HCT116 (cell line): ENCODE measurements around the gene MRPS7.

Experiments
- EGR1 ChIP-seq: IDR thresholded peaks from 2 replicates; pipeline ENCODE4 v1.6.1; 2012; ENCODE audit warnings: low read depth
- ELF1 ChIP-seq: IDR thresholded peaks from 2 replicates; pipeline ENCODE4 v1.6.1; 2012; ENCODE audit warnings: low read depth, borderline replicate concordance
- EZH2 ChIP-seq: fragments of 200-600 bp; sonication (generic); IDR thresholded peaks from 2 replicates; pipeline ENCODE4 v1.6.1; 2017; ENCODE audit warnings: antibody characterized with exemption, mixed run types
- EZH2phosphoT487 ChIP-seq: fragments of 200-600 bp; IDR thresholded peaks from 2 replicates; pipeline ENCODE4 v1.6.1; 2018; ENCODE audit warnings: antibody characterized with exemption, borderline replicate concordance
- JUND ChIP-seq: IDR thresholded peaks from 2 replicates; pipeline ENCODE4 v1.6.1; 2012
- POLR2A ChIP-seq: IDR thresholded peaks from 2 replicates; pipeline ENCODE4 v1.7.0; 2011; ENCODE audit warnings: borderline replicate concordance; ENCODE audit not compliant: insufficient read depth, insufficient read length; ENCODE audit errors: extremely low read depth
- POLR2AphosphoS5 ChIP-seq: IDR thresholded peaks from 2 replicates; pipeline ENCODE4 v1.6.1; 2011; ENCODE audit warnings: mild to moderate bottlenecking, low read depth, low read length, moderate library complexity
- REST ChIP-seq: IDR thresholded peaks from 2 replicates; pipeline ENCODE4 v1.6.1; 2012; ENCODE audit warnings: low read depth
- TCF7L2 ChIP-seq: IDR thresholded peaks from 2 replicates; pipeline ENCODE4 v1.7.0; 2011; ENCODE audit warnings: borderline replicate concordance, inconsistent platforms; ENCODE audit not compliant: insufficient read depth, insufficient read length; ENCODE audit errors: extremely low read depth
- TF ChIP-seq, protein P1 (sequence below), 3 experiments: fragments of 200-600 bp in 1 of 3; sonication (generic) in 1 of 3; IDR thresholded peaks in 2 of 3; conservative IDR thresholded peaks in 1 of 3; 2 replicates each; pipeline ENCODE4 v1.5.1; 2012 to 2017; ENCODE audit warnings: low read depth in 2 of 3, low read length in 2 of 3, antibody characterized with exemption in 1 of 3, borderline replicate concordance in 1 of 3, control low read depth in 1 of 3, mild to moderate bottlenecking in 1 of 3, mixed read lengths in 1 of 3, mixed run types in 1 of 3, moderate library complexity in 1 of 3; ENCODE audit not compliant: insufficient read depth in 1 of 3

- TF ChIP-seq, protein P1, sequence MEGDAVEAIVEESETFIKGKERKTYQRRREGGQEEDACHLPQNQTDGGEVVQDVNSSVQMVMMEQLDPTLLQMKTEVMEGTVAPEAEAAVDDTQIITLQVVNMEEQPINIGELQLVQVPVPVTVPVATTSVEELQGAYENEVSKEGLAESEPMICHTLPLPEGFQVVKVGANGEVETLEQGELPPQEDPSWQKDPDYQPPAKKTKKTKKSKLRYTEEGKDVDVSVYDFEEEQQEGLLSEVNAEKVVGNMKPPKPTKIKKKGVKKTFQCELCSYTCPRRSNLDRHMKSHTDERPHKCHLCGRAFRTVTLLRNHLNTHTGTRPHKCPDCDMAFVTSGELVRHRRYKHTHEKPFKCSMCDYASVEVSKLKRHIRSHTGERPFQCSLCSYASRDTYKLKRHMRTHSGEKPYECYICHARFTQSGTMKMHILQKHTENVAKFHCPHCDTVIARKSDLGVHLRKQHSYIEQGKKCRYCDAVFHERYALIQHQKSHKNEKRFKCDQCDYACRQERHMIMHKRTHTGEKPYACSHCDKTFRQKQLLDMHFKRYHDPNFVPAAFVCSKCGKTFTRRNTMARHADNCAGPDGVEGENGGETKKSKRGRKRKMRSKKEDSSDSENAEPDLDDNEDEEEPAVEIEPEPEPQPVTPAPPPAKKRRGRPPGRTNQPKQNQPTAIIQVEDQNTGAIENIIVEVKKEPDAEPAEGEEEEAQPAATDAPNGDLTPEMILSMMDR (IDR thresholded peaks at IDR 0.05 in 2 of 3, conservative IDR thresholded peaks at IDR 0.05 in 1 of 3; ENCODE audit: borderline replicate concordance in 1 of 3, insufficient read depth in 1 of 3, low read depth in 2 of 3, low read length in 2 of 3) = no peak
- TF ChIP-seq REST = no peak
- no peak for TF ChIP-seq EZH2
- no peak for TF ChIP-seq JUND
- TF ChIP-seq EZH2phosphoT487 = no peak
- TF ChIP-seq POLR2AphosphoS5 = no peak
- TF ChIP-seq EGR1 = no peak
- no peak for TF ChIP-seq POLR2A
- no peak for TF ChIP-seq ELF1
- TF ChIP-seq TCF7L2 = no peak
These were observed 12.5 kb downstream of the MRPS7 start for GRCh38 chr17:75273977-75274708.
